ENCODE measurements around the gene GAD1.

The GAD1 gene

GRCh38 chr2:170847716-170848115 is 31.0 kb downstream of the GAD1 start:
- ChIA-PET CTCF (interaction anchor here (1.1 to 1.7 kb wide), 2 partner anchors 26 to 35 kb away, joined by 5 read pairs; no protein-coding TSS in a partner anchor), POLR2A (no interaction called here)
- no peak for TF ChIP-seq CTCF (IDR thresholded peaks at IDR 0.05; ENCODE audit: control extremely low read depth, extremely low read depth, low read depth, missing control alignments)
- DNase-seq (ENCODE audit: extremely low spot score) = no peak

GRCh38 chr2:170848587-170848986 is 31.9 kb downstream of the GAD1 start:
- no peak for TF ChIP-seq CTCF (IDR thresholded peaks at IDR 0.05; ENCODE audit: control extremely low read depth, extremely low read depth, low read depth, missing control alignments)
- ChIA-PET CTCF (interaction anchor here (1.1 to 1.7 kb wide), 2 partner anchors 25 to 36 kb away, joined by 3 to 5 read pairs; no protein-coding TSS in a partner anchor), POLR2A (no interaction called here)
- DNase-seq (ENCODE audit: extremely low spot score) = no peak

- no peak for DNase-seq (ENCODE audit: extremely low spot score)
- TF ChIP-seq CTCF (IDR thresholded peaks at IDR 0.05; ENCODE audit: control extremely low read depth, extremely low read depth, low read depth, missing control alignments) = no peak
- CTCF ChIA-PET = no interaction called here
- POLR2A ChIA-PET = no interaction called here
Measured at GRCh38 chr2:170850251-170850650, 33.6 kb downstream of the GAD1 start.

GRCh38 chr2:170851635-170852034 is 34.9 kb downstream of the GAD1 start:
- ChIA-PET POLR2A (no interaction called here), CTCF (interaction anchor here (0.9 to 1.1 kb wide), 2 partner anchors 21 to 38 kb away, joined by 3 to 4 read pairs; no protein-coding TSS in a partner anchor)
- no peak for TF ChIP-seq CTCF (IDR thresholded peaks at IDR 0.05; ENCODE audit: control extremely low read depth, extremely low read depth, low read depth, missing control alignments)
- DNase-seq (ENCODE audit: extremely low spot score) = no peak

GRCh38 chr2:170856066-170856465 is 39.4 kb downstream of the GAD1 start:
- POLR2A ChIA-PET = no interaction called here
- CTCF ChIA-PET = no interaction called here
- no peak for TF ChIP-seq CTCF (IDR thresholded peaks at IDR 0.05; ENCODE audit: control extremely low read depth, extremely low read depth, low read depth, missing control alignments)
- no peak for DNase-seq (ENCODE audit: extremely low spot score)

- no peak for TF ChIP-seq CTCF (IDR thresholded peaks at IDR 0.05; ENCODE audit: control extremely low read depth, extremely low read depth, low read depth, missing control alignments)
- no peak for DNase-seq (ENCODE audit: extremely low spot score)
- POLR2A ChIA-PET = interaction anchor here (0.6 kb wide), 1 partner anchor 23 kb away, joined by 3 read pairs; no protein-coding TSS in a partner anchor
- CTCF ChIA-PET = interaction anchor here (4.6 kb wide), 1 partner anchor 10 kb away, joined by 26 read pairs; no protein-coding TSS in a partner anchor
Measured at GRCh38 chr2:170862286-170862902, 45.7 kb downstream of the GAD1 start.

All from GM10248 (cell line).